BE2C (cell line): ENCODE results near the gene DGLUCY.

ENCODE experiments used
- DNase-seq: peaks from one replicate; pipeline ENCODE4 v3.0.0-alpha.2; 2020
- H3K27me3 ChIP-seq: fragments of 250-450 bp; sonication (Bioruptor Pico); 2 replicates; pipeline ENCODE4 v1.5.1; 2020; ENCODE audit warnings: mild to moderate bottlenecking
- H3K36me3 ChIP-seq: fragments of 250-450 bp; sonication (Bioruptor Pico); 2 replicates; pipeline ENCODE4 v1.5.1; 2020; ENCODE audit warnings: mild to moderate bottlenecking
- H3K4me1 ChIP-seq: fragments of 250-450 bp; sonication (Bioruptor Pico); 2 replicates; pipeline ENCODE4 v1.5.1; 2020
- H3K4me3 ChIP-seq: 2 replicates; pipeline ENCODE4 v1.5.1; 2011; ENCODE audit warnings: low read depth, low read length
- H3K9me3 ChIP-seq: fragments of 250-450 bp; sonication (Bioruptor Pico); 2 replicates; pipeline ENCODE4 v1.5.1; 2020
- CTCF ChIP-seq: IDR thresholded peaks from 2 replicates; pipeline ENCODE4 v1.5.1; 2012; ENCODE audit warnings: mild to moderate bottlenecking, low read depth, low read length

Gene DGLUCY

DNA sequence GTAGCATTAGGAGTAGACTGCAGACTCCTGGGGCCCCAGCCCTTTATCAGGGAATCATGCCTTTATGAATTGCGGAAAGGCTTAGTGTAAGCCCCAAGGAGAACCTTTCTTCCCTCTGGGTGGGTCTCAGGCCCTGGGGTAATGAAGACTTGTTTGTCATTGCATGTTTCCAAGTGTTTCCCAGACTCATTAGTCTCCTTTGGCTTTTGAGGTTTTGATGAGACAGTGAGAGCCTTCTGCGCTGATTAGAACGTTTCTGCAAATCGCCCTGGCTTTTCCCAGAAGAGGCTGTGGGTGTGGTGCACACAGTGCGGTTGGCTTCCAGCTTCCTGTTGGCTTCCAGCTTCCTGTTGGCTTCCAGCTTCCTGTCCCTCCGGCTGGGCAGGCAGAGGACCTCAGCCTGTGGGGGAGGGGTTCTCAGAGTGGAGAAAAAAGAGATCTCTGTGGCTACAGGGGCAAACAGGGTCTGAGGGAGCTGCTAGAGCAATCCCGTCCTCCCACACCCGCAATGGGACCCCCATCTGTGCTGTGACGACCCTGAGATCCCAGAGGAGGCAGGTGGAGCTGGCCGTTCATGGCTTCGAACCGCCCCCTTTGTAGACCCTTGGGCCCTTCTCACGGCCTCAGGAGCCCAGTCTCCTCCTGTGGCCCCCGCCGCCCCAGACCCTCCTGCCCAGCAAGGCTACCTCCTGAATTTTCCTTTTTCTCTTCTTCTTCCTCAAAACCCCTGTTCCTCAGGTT, 88.5 kb downstream of the DGLUCY start:
- Histone ChIP-seq H3K4me1 (no peaks in the 10 kb centered on the region), H3K36me3 (peaks cover 3% of the 10 kb centered on the region; the same call in 1 of the 2 replicates), H3K9me3 (no peaks in the 10 kb centered on the region), H3K27me3 (no peaks in the 10 kb centered on the region), H3K4me3 (no peak overlapping the region)
- no peak for TF ChIP-seq CTCF
- DNase-seq: no peak

DNA sequence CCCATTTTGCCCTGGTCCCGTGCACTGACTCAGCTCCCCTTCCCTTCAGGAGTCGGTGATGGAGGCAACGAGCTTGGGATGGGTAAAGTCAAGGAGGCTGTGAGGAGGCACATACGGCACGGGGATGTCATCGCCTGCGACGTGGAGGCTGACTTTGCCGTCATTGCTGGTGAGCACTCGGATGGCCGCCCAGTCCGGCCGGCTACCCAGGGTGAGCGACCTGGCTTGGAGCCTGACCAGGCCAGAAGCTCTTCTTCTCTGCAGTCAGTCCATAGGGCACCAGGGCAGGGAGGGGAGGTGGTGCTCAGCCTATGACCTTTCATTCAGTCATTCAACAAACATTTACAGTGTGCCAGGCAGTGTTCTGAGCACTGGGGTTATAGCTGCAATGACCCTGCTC, 90.8 kb downstream of the DGLUCY start:
- no peak for TF ChIP-seq CTCF
- no peaks in the 10 kb centered on the region for H3K27me3 ChIP-seq
- no peak overlapping the region for H3K4me3 ChIP-seq
- no peak for DNase-seq
- no peaks in the 10 kb centered on the region for H3K4me1 ChIP-seq
- peaks cover 3% of the 10 kb centered on the region; the same call in 1 of the 2 replicates for H3K36me3 ChIP-seq
- no peaks in the 10 kb centered on the region for H3K9me3 ChIP-seq

DNA sequence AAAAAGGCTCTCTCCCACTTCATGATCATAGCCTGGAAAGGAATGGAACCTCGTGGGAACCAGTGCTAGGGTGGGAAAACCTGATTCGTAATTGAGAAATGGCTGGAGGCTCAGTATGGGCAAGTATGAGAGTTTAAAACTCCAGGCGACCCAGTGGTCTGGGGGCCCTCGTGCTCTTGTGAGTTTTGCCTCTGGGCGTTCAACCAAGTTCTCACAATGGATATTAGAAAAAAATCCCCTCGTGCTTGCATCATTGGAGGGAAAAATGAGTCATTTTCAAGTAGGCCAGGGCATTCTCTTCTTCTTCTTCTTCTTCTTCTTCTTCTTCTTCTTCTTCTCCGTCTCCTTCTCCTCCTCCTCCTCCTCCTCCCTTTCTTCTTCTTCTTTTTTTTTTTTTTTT, 91.6 kb downstream of the DGLUCY start:
- H3K27me3 ChIP-seq: no peaks in the 10 kb centered on the region
- TF ChIP-seq CTCF: no peak
- no peak for DNase-seq
- H3K4me1 ChIP-seq: no peaks in the 10 kb centered on the region
- H3K4me3 ChIP-seq: no peak overlapping the region
- no peaks in the 10 kb centered on the region for H3K9me3 ChIP-seq
- no peaks in the 10 kb centered on the region for H3K36me3 ChIP-seq

DNA sequence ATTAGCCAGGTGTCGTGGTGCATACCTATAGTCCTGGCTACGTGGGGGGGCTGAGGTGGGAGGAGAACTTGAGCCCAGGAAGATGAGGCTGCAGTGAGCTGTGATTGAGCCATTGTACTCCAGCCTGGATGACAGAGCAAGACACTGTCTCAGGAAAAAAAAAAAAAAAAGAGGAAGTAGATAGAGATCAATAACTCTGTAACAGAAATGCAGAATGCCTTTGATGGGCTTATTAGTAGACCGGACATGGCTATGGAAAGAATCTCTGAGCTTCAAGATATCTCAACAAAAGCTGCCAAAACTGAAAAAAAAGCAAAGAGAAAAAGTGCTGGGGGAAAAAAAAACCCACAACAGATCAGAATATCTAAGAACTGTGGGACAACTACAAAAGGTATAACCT, 93.1 kb downstream of the DGLUCY start:
- H3K4me1 ChIP-seq: no peaks in the 10 kb centered on the region
- H3K4me3 ChIP-seq: no peak overlapping the region
- H3K9me3 ChIP-seq: no peaks in the 10 kb centered on the region
- no peaks in the 10 kb centered on the region for H3K27me3 ChIP-seq
- no peaks in the 10 kb centered on the region for H3K36me3 ChIP-seq
- no peak for DNase-seq
- TF ChIP-seq CTCF: no peak

- H3K27me3 ChIP-seq: no peaks in the 10 kb centered on the region
- no peaks in the 10 kb centered on the region for H3K4me1 ChIP-seq
- H3K9me3 ChIP-seq: no peaks in the 10 kb centered on the region
- H3K4me3 ChIP-seq: no peak overlapping the region
- H3K36me3 ChIP-seq: no peaks in the 10 kb centered on the region; the same call in 1 of the 2 replicates
- DNase-seq: no peak
- TF ChIP-seq CTCF: no peak
Measured at GRCh38 chr14:91211017-91211416, 97.1 kb downstream of the DGLUCY start.

DNA sequence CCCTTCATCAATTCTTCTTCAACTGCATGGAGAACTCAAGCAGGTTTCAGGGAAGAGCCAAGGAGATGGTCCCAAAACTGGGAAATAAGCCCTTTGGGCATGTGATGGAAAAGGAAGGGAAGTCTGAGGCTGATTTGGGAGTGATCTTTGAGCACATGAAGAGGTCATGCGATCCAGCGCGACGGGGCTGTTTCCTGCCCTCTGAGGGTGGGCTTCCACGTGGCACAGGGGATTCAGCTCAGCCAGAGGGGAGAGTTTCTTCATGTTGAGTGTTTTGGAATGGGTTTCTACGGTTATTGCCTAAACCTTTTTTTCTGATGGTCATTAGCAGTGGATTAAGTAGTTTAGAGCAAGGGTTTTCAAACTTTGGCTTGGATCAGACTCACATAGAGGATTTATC, 100.4 kb downstream of the DGLUCY start:
- no peaks in the 10 kb centered on the region for H3K9me3 ChIP-seq
- no peak for TF ChIP-seq CTCF
- H3K4me3 ChIP-seq: no peak overlapping the region

More for the DNA sequence above, 100.4 kb downstream of the DGLUCY start:
- Histone ChIP-seq H3K4me1 (no peaks in the 10 kb centered on the region), H3K27me3 (no peaks in the 10 kb centered on the region), H3K36me3 (no peaks in the 10 kb centered on the region; the same call in 1 of the 2 replicates)
- DNase-seq: no peak
